ENCODE measurements around the gene ZRANB3.

DNA sequence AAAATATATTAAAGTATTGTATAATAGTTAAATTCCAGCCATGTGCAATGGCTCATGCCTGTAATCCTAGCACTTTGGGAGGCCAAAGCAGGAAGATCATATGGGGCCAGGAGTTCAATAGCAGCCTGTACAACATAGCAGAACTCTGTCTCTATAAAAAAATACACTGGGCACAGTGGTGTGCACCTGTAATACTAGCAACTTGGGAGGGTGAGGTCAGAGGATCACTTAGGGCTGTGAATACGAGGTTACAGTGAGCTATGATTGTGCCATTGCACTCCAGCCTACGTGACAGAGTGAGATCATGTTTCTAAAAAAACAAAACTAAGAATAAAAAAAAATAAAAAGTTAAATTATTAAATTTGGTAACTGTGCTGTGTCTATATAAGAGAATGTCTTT is 36.1 kb downstream of the ZRANB3 start:
- TF ChIP-seq CTCF (conservative IDR thresholded peaks at IDR 0.05 in 1 of 2, IDR thresholded peaks at IDR 0.05 in 1 of 2; ENCODE audit: extremely low read depth in 1 of 2, insufficient read depth in 1 of 2, low read depth in 1 of 2, low read length in 2 of 2) (no peak), EZH2 (IDR thresholded peaks at IDR 0.05; ENCODE audit: borderline replicate concordance, low read length) (no peak)
